ENCODE measurements around the gene NOTCH1.

NOTCH1 gene

DNA sequence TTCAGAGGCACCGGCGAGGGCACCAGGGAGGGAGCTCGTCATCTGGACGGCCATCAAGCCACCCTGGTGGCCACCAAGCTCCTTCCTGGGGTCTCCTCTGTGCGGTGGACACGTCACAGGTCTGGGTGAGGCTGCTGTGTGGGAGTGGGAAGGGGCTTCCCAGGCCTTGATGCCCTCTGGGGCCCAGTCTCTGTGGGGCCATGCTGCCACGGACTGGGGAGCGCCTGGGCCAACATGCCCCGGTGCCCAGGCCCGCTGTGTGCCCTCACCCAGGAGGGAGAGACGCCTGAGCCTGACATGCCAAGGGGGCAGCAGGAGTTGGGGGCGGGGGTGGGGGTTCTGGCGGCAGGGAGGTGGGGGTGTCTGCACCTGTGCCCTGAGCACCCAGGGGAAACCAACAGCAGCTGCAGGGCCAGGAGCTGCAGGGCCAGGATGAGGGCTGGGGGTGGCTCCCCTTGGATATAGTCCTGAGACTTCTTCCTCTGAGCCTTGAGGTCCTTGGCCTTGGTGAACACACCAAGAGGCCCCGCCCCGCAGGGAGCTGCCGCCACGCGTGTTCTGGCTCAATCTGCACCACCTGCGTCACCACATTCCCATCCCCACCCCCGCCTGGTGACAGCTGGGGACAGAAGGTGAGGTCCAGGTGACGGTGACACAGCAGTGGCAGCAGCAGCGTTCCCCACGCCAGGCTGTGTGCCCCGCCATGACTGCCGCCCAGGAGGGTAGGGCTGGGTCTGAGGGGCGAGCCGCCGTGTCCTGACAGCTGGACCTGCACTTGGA, 47.7 kb downstream of the NOTCH1 start:
- DNase-seq: no peak

DNA sequence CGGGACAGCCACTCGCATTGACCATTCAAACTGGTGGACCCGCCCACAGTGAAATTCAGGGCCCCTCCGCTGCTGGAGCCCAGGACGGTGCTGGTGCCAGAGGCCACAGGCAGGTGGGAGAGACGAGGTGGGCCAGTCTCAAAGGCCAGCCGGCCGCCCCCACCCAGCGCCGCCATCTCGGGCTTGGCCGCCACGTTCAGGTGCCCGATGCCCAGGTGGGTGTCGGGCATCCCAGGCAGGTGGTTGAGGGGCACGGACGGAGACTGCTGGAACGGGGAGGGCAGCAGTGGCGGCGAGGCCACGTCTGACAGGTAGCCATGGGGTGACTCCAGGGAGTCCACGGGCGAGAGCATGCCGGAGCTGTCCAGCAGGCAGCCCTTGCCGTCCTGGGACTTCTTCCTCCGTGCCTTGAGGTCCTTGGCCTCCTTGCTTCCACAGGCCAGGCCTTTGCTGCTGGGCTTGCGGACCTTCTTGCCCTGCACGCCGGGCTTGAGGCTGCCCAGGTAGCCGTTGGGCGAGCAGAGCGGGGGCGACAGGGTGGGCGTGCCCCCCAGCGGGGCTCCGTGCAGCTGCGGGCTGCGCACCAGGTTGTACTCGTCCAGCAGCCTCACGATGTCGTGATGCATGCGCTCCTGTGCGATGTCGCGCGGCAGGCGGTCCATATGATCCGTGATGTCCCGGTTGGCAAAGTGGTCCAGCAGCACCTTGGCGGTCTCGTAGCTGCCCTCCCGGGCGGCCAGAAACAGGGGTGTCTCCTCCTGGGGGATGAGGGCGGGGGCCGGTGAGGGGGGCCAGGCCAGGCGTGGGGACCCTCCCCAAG, 48.8 kb downstream of the NOTCH1 start:
- DNase-seq: no peak

DNA sequence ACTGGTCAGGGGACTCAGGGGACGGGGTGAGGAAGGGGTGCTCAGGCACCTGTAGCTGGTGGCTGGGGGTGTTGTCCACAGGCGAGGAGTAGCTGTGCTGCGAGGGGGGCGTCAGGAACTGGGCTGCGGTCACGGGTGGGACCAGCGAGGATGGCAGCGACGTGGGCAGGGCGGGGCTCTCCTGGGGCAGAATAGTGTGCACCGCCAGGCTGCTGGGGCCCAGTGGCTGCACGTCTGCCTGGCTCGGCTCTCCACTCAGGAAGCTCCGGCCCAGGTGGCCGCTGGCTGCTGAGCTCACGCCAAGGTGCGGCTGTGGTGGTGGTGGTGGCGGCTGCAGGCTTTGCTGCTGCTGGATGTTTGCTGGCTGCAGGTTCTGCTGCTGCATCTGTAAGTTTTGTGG, 49.7 kb downstream of the NOTCH1 start:
- DNase-seq: no peak

DNA sequence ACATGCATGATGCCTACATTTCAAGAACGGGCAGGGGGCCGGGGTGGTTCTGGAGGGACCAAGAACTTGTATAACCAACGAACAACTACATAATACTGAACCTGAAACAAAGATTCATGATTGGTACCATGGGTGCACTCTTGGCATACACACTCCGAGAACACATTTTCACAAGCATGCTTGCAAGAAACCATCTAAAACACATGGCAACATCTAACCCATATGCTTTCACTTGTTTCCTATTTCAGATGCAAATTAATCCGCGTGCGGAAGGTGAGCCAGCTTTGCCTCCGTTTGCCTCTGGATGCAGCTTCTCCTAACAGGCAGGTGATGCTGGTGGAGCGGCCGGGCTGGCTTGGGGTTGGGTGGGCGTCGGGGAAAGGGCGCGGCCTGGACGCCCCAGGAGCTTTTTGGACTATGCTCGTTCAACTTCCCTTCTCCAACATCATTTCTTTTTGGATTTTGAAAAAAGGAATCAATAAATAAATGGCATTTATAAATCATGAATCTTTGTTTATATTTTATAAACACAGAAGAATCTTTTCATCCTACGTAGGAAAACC, 50.5 kb downstream of the NOTCH1 start:
- no peak for DNase-seq

GRCh38 chr9:136494531-136495215, 51.2 kb downstream of the NOTCH1 start:
- no peak for DNase-seq

DNA sequence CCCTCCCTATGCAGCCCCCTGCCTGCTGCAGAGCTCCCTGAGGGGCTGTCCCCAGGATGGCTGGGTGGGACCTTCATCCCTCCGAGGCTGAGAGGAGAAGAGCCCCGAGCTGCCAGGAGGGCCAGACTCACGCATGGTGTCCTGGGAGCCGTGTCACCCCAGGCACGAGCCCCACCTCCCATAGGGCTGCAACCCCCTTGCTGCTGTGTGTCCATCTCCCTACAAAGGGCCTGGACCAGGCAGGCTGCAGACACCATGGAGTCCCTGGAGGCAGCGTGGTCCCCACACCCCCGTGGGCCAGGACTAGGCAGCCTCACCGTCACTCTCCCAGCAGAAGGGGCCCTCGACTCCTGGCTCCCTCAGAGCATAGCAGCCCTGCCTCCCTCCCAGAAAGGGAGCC, 51.8 kb downstream of the NOTCH1 start:
- DNase-seq: no peak

GRCh38 chr9:136493567-136493971, 52.3 kb downstream of the NOTCH1 start:
- DNase-seq: no peak

- DNase-seq: no peak
Observed at GRCh38 chr9:136492978-136493522, 52.8 kb downstream of the NOTCH1 start.

GRCh38 chr9:136489731-136490130, 56.1 kb downstream of the NOTCH1 start:
- DNase-seq: no peak

DNA sequence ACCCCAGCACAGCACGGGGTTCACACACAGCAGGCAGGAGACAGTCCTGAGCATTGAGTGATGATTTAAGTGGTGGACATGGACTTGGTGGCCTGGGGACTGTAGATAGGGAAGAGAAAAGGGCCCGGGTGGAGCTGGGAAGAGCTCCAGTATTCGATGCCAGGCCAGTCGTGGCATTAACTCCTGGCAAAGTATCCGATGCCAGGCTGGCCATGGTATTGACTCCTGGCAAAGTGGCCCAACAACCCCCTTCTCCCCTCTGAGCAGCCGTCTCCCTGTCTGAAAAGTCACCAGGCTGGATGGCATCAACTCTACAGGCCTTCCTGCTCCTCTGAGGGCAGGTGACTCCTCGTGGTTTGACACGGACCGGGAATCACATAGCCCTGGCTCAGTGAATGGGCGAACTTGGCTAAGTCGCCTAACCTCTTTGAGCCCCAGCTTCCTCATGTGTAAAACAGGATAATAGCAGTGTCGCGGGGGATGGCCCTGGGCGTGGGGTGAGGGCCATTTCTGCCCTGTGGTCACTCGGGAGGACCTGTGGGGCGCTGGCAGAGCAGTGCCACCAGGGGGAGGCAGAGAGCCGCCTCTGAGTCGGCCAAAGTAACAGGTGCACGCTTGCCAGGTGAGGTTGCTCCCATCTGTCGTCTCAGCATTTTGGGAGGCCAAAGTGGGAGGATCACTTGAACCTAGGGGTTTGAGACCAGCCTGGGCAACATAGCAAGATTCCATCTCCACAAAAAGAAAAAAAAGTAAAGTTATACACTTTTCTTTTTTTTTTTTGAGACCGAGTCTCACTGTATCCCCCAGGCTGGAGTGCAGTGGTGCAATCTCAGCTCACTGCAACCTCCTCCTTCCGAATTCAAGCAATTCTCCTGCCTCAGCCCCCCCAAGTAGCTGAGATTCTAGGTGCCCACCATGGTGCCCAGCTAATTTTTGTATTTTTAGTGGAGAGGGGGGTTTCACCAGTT, 57.3 kb downstream of the NOTCH1 start:
- DNase-seq: no peak

- no peak for DNase-seq
Observed at GRCh38 chr9:136487672-136488071, 58.2 kb downstream of the NOTCH1 start.

DNA sequence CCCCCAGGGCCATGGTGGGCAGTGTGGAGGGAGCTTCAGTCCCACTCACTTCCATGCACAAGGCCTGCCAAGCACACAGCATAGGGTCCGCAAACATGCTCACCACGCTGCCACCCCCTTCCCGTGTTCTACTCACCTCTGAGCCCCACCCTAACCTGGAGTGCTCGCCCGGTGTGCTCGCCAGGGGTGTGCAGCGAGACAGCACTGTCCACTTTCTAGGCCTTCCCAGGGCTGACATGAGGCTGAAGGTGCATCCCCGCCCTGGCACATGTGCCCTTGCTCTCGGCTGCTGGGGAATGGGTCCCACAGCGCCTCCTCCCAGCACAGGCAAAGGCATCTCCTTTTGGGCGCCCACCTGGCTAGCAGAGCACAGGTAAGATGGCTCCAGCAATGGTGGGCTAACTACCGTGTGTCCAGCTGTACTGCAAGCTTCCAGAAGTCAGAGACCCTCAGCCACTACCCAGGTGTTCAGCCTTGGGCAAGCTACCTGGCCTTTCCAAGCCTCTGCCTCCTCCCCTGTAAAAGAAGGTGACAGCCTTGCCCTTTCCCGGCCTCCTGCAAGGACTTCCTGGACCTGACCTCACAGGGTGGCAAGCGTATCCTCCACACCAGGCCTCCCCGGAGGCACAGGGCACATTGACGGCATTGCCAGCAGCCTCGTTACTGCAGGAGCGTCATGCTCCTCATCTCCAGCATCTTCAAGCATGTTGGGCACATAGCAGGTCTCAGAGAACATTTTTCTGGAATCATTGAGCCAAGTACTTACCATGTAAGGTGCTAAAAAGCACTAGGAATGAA, 58.8 kb downstream of the NOTCH1 start:
- no peak for DNase-seq

DNA sequence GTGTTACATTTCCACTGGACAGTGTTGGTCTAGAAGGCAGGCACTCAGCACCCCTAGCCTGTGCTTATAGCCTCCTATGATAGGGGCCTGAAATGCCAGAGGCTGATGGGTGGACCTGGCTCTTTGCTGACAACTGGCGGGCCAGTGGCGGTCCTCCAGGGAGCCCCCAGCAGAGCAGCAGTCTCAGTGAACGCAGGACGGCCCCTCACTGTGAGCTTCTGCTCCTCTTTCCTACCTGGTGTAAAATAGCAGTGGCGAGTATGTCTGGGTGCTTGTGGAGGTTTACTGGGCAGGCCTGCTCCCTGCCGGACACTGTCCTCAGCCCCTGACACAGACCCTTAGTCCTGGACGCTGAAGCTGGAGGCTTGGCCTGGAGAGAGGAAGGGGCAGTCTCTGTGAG, 59.7 kb downstream of the NOTCH1 start:
- DNase-seq: no peak

- no peak for DNase-seq
Observed at GRCh38 chr9:136485049-136486045, 60.5 kb downstream of the NOTCH1 start.

DNA sequence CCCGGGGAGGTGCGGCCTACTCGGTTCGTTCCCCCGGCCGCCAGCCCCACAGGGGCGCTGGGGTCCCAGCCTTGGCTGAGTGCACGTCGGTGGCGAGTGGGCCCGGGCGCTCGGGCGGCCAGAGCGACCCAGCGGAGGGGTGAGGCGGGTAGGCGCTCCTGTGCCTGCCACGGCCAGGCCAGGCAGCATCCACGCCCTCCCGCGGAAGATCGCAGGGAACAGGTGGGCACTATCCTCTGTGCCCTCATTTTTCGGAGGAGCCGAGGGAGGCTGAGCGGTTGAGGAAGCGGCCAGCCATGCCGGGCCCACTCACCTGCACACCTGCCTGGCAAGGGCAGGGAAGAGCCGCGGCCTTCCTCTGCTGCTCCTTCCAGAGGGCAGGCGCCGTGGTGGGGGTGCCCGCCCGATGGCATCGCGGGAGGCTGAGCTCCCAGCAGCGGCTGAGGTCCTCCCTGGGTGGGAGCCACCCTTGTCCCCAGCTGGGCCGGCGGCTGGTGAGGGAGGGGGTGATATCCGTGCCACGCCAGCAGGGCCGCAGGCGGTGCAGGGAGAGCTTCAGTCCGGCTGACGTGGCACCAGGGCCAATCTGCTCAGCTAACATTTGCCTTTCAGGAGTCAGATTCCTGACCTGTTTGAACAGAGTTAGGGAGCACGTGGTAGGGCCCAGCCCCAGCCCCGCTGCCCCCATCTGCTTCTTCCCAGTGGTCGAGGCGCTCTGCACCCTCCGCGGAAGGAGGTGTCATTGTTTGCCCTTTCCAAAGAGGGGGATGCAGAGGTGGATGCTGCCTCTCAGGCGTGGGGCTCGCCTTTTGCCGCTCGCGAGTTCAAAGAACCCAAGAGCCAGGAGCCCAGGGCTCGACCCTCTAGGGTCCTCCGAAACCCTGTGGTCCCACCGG, 61.4 kb downstream of the NOTCH1 start:
- DNase-seq: no peak

GRCh38 chr9:136483589-136484152, 62.2 kb downstream of the NOTCH1 start:
- no peak for DNase-seq

GRCh38 chr9:136482793-136483588, 62.9 kb downstream of the NOTCH1 start, which contains the start of gene SEC16A:
Gene SEC16A (minus strand): TSS chr9:136483040. CDS start chr9:136477615, 5,425 bp downstream.
- DNase-seq: peak; percentile 44
